Stomach smooth muscle (tissue), 2 donors: ENCODE results near the gene LCP2.

Experiments used
- H3K27ac ChIP-seq: one replicate; pipeline ENCODE4 v1.7.0; 2013; ENCODE audit warnings: mild to moderate bottlenecking, low read length, inconsistent platforms
- H3K27me3 ChIP-seq, 2 donors: one replicate each; pipeline ENCODE4 v1.7.0; 2013; ENCODE audit warnings: low read length in 2 of 2; ENCODE audit not compliant: insufficient read depth in 2 of 2, control insufficient read depth in 1 of 2
- H3K36me3 ChIP-seq, 2 donors: one replicate each; pipeline ENCODE4 v1.7.0; 2013; ENCODE audit warnings: low read length in 2 of 2; ENCODE audit not compliant: control insufficient read depth in 2 of 2, insufficient read depth in 2 of 2
- H3K4me1 ChIP-seq: one replicate; pipeline ENCODE4 v1.7.0; 2013; ENCODE audit warnings: low read length; ENCODE audit not compliant: control insufficient read depth, insufficient read depth
- H3K4me3 ChIP-seq, 2 donors: one replicate each; pipeline ENCODE4 v1.7.0; 2013; ENCODE audit warnings: low read length in 2 of 2
- H3K9ac ChIP-seq, 2 donors: one replicate each; pipeline ENCODE4 v1.7.0; 2013; ENCODE audit warnings: low read length in 2 of 2, mild to moderate bottlenecking in 1 of 2
- H3K9me3 ChIP-seq, 2 donors: one replicate each; pipeline ENCODE4 v1.7.0; 2013; ENCODE audit warnings: low read length in 2 of 2; ENCODE audit not compliant: control insufficient read depth in 2 of 2
- donor health status: healthy.
- donor health status: Pancreatic carcinoma.

The LCP2 gene

GRCh38 chr5:170228762-170229435, 68.7 kb downstream of the LCP2 start:
- Histone ChIP-seq H3K9me3 (no peaks in the 10 kb centered on the region), H3K27ac (no peak overlapping the region), H3K36me3 (no peaks in the 10 kb centered on the region), H3K4me3 (no peak overlapping the region), H3K27me3 (no peaks in the 10 kb centered on the region), H3K4me1 (peaks cover 2% of the 10 kb centered on the region), H3K9ac (no peak overlapping the region)

GRCh38 chr5:170226661-170227060, 70.9 kb downstream of the LCP2 start:
- Histone ChIP-seq H3K9ac (no peak overlapping the region), H3K36me3 (no peaks in the 10 kb centered on the region), H3K27ac (no peak overlapping the region), H3K4me3 (no peak overlapping the region), H3K27me3 (no peaks in the 10 kb centered on the region), H3K9me3 (no peaks in the 10 kb centered on the region), H3K4me1 (peaks cover 5% of the 10 kb centered on the region)

GRCh38 chr5:170226129-170226615, 71.4 kb downstream of the LCP2 start:
- no peak overlapping the region for H3K4me3 ChIP-seq

GRCh38 chr5:170225326-170226128, 72.0 kb downstream of the LCP2 start:
- H3K4me1 ChIP-seq, result peaks cover 5% of the 10 kb centered on the region
- H3K36me3 ChIP-seq, result no peaks in the 10 kb centered on the region
- no peak overlapping the region for H3K4me3 ChIP-seq
- H3K9ac ChIP-seq, result no peak overlapping the region
- H3K27ac ChIP-seq, result no peak overlapping the region
- no peaks in the 10 kb centered on the region for H3K27me3 ChIP-seq
- no peaks in the 10 kb centered on the region for H3K9me3 ChIP-seq

More at GRCh38 chr5:170226129-170226615, 71.4 kb downstream of the LCP2 start:
- Histone ChIP-seq H3K9me3 (no peaks in the 10 kb centered on the region), H3K36me3 (no peaks in the 10 kb centered on the region), H3K4me1 (peaks cover 5% of the 10 kb centered on the region), H3K9ac (no peak overlapping the region), H3K27ac (no peak overlapping the region), H3K27me3 (no peaks in the 10 kb centered on the region)

GRCh38 chr5:170223906-170224305, 73.7 kb downstream of the LCP2 start:
- peaks cover 5% of the 10 kb centered on the region for H3K4me1 ChIP-seq
- H3K9ac ChIP-seq, result no peak overlapping the region
- no peaks in the 10 kb centered on the region for H3K36me3 ChIP-seq
- no peaks in the 10 kb centered on the region for H3K9me3 ChIP-seq
- no peak overlapping the region for H3K27ac ChIP-seq
- no peak overlapping the region for H3K4me3 ChIP-seq
- H3K27me3 ChIP-seq, result no peaks in the 10 kb centered on the region

- H3K4me1 ChIP-seq, result peaks cover 5% of the 10 kb centered on the region
- H3K27me3 ChIP-seq, result no peaks in the 10 kb centered on the region
- H3K36me3 ChIP-seq, result no peaks in the 10 kb centered on the region
- no peaks in the 10 kb centered on the region for H3K9me3 ChIP-seq
- H3K27ac ChIP-seq, result no peak overlapping the region
- no peak overlapping the region for H3K9ac ChIP-seq
- no peak overlapping the region for H3K4me3 ChIP-seq
These were observed 74.2 kb downstream of the LCP2 start for GRCh38 chr5:170223360-170223759.

- no peaks in the 10 kb centered on the region for H3K27me3 ChIP-seq
- no peaks in the 10 kb centered on the region for H3K36me3 ChIP-seq
- H3K27ac ChIP-seq, result peak overlapping the region; percentile 12
These were observed 76.2 kb downstream of the LCP2 start for GRCh38 chr5:170221327-170221741.

GRCh38 chr5:170220191-170220590, 77.4 kb downstream of the LCP2 start:
- no peaks in the 10 kb centered on the region for H3K9me3 ChIP-seq
- no peak overlapping the region for H3K27ac ChIP-seq
- no peaks in the 10 kb centered on the region for H3K36me3 ChIP-seq
- no peak overlapping the region for H3K9ac ChIP-seq
- no peak overlapping the region for H3K4me3 ChIP-seq
- H3K4me1 ChIP-seq, result peaks cover 4% of the 10 kb centered on the region
- no peaks in the 10 kb centered on the region for H3K27me3 ChIP-seq

More at GRCh38 chr5:170221327-170221741, 76.2 kb downstream of the LCP2 start:
- Histone ChIP-seq H3K4me1 (peaks cover 5% of the 10 kb centered on the region), H3K9ac (no peak overlapping the region), H3K9me3 (no peaks in the 10 kb centered on the region), H3K4me3 (no peak overlapping the region)

- Histone ChIP-seq H3K27me3 (no peaks in the 10 kb centered on the region), H3K9ac (no peak overlapping the region), H3K36me3 (no peaks in the 10 kb centered on the region), H3K27ac (no peak overlapping the region), H3K4me3 (no peak overlapping the region), H3K9me3 (no peaks in the 10 kb centered on the region), H3K4me1 (peaks cover 3% of the 10 kb centered on the region)
These were observed 78.0 kb downstream of the LCP2 start for GRCh38 chr5:170219615-170220014.

- Histone ChIP-seq H3K4me3 (no peak overlapping the region), H3K27ac (no peak overlapping the region), H3K4me1 (peaks cover 3% of the 10 kb centered on the region), H3K9me3 (no peaks in the 10 kb centered on the region), H3K9ac (no peak overlapping the region), H3K36me3 (no peaks in the 10 kb centered on the region), H3K27me3 (no peaks in the 10 kb centered on the region)
These were observed 78.9 kb downstream of the LCP2 start for GRCh38 chr5:170218726-170219125.

- H3K4me1 ChIP-seq, result peaks cover 3% of the 10 kb centered on the region
- no peaks in the 10 kb centered on the region for H3K9me3 ChIP-seq
These were observed 79.7 kb downstream of the LCP2 start for GRCh38 chr5:170217831-170218230.

More at GRCh38 chr5:170217831-170218230, 79.7 kb downstream of the LCP2 start:
- Histone ChIP-seq H3K4me3 (no peak overlapping the region), H3K36me3 (no peaks in the 10 kb centered on the region), H3K9ac (no peak overlapping the region), H3K27me3 (no peaks in the 10 kb centered on the region), H3K27ac (no peak overlapping the region)
